DMS79 (cell line): ENCODE results near the gene ADAMTS17.

ENCODE experiments used
- DNase-seq: peaks from one replicate; lab custom pipeline; 2025; lab: John Stamatoyannopoulos, UW

Gene ADAMTS17

GRCh38 chr15:100049936-100050876 is 291.6 kb downstream of the ADAMTS17 start:
- no peak for DNase-seq

- DNase-seq, result no peak
Observed at GRCh38 chr15:100049483-100049882, 292.3 kb downstream of the ADAMTS17 start.

- no peak for DNase-seq
Observed at GRCh38 chr15:100048736-100049135, 293.0 kb downstream of the ADAMTS17 start.

- DNase-seq, result no peak
Observed at GRCh38 chr15:100043692-100044091, 298.1 kb downstream of the ADAMTS17 start.

- DNase-seq, result no peak
Observed at GRCh38 chr15:100043068-100043641, 298.6 kb downstream of the ADAMTS17 start.

- DNase-seq, result no peak
Observed at GRCh38 chr15:100042558-100042957, 299.2 kb downstream of the ADAMTS17 start.

- no peak for DNase-seq
Observed at GRCh38 chr15:100041127-100041828, 300.5 kb downstream of the ADAMTS17 start.

GRCh38 chr15:100039994-100040393 is 301.8 kb downstream of the ADAMTS17 start:
- DNase-seq, result no peak

GRCh38 chr15:100038736-100039135 is 303.0 kb downstream of the ADAMTS17 start:
- DNase-seq, result no peak

- DNase-seq, result no peak
Observed at GRCh38 chr15:100037901-100038300, 303.9 kb downstream of the ADAMTS17 start.

- no peak for DNase-seq
Observed at GRCh38 chr15:100036015-100036414, 305.8 kb downstream of the ADAMTS17 start.

- no peak for DNase-seq
Observed at GRCh38 chr15:100034191-100034590, 307.6 kb downstream of the ADAMTS17 start.

GRCh38 chr15:100033140-100033857 is 308.5 kb downstream of the ADAMTS17 start:
- DNase-seq, result no peak

GRCh38 chr15:100032358-100033085 is 309.3 kb downstream of the ADAMTS17 start:
- no peak for DNase-seq

- DNase-seq, result no peak
Observed at GRCh38 chr15:100031665-100032357, 310.0 kb downstream of the ADAMTS17 start.

- no peak for DNase-seq
Observed at GRCh38 chr15:100030586-100031229, 311.1 kb downstream of the ADAMTS17 start.

GRCh38 chr15:100029868-100030479 is 311.8 kb downstream of the ADAMTS17 start:
- no peak for DNase-seq

GRCh38 chr15:100029045-100029444 is 312.7 kb downstream of the ADAMTS17 start:
- no peak for DNase-seq

- no peak for DNase-seq
Observed at GRCh38 chr15:100026041-100026440, 315.7 kb downstream of the ADAMTS17 start.

- DNase-seq, result no peak
Observed at GRCh38 chr15:100022806-100023205, 319.0 kb downstream of the ADAMTS17 start.
